ENCODE data around the gene IL27RA. TPM values are rescaled to one million over a fixed set of nuclear protein-coding genes. Genes with fewer than 3 reads are reported as not detected.

Gene IL27RA
- total and polyA plus RNA-seq, 2 donors (not counting 1 experiment from before 2014, with no cell fraction given), result 36.2 to 38.6 TPM

DNA sequence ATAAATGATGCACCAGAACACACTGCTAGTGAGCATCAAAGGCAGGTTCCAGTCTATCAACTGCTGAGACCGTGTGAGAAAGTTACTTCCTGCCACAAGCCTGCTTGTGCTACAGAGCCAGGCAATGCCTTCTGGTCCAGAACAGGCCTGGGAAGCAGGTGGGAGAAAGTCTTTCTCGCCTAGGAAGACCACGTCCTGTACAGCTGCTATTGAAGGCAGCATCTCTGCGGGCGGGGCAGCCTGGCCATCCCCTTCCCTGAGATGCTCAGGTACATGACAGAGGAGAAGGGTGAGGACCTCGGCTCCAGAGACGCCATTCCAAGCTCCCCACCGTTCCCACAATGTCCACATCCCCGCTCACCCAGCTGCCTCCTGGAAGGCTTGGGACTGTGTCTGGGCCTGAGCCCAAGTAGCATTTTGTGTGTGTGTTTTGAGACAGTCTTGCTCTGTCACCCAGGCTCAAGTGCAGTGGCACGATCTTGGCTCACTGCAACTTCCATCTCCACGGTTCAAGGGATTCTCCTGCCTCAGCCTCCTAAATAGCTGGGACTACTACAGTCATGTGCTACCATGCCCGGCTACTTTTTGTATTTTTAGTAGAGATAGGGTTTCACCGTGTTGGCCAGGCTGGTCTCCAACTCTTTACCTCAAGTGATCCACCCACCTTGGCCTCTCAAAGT, 28.9 kb upstream of the IL27RA start:
- H3K4me3 ChIP-seq (ENCODE audit: control extremely low read depth in 1 of 5, extremely low read depth in 1 of 5, insufficient read depth in 1 of 5, low read depth in 2 of 5, low read length in 4 of 5), result peak overlapping the region in 3 of 5 experiments; percentile 3 to 6 (median 5)
- ChIA-PET POLR2A (interaction anchor here (0.5 to 5.0 kb wide), 6 partner anchors 9 to 29 kb away, joined by 3 to 42 read pairs (median 5); partner anchors contain the start of gene IL27RA), CTCF (interaction anchor here (1.5 to 2.7 kb wide), 2 partner anchors 10 to 29 kb away, joined by 5 to 8 read pairs; partner anchors contain the start of gene IL27RA)
- peaks cover 46% of the 10 kb centered on the region for H3K79me2 ChIP-seq (ENCODE audit: control insufficient read depth, insufficient read depth, low read length)
- Mint-ChIP-seq H3K27ac (peak overlapping the region; percentile 95), H3K4me3 (peak overlapping the region; percentile 65), H3K4me1 (peaks cover 57% of the 10 kb centered on the region), H3K9me3 (ENCODE audit: insufficient read depth) (no peaks in the 10 kb centered on the region), H3K27me3 (no peaks in the 10 kb centered on the region)
- peak overlapping the region; percentile 40 for H3K9ac ChIP-seq (ENCODE audit: low read length)
- peaks cover 0 to 11% of the 10 kb centered on the region in 2 experiments for H3K36me3 ChIP-seq (replicated peaks in 1 of 2; ENCODE audit: control extremely low read depth in 1 of 2, control insufficient read depth in 1 of 2, extremely low read depth in 1 of 2, insufficient read depth in 2 of 2, low read length in 1 of 2)
- ATAC-seq (ENCODE audit: low read depth), result no peak
- H3K9me3 ChIP-seq (ENCODE audit: control extremely low read depth in 1 of 3, control insufficient read depth in 2 of 3, insufficient read depth in 1 of 3, low read length in 2 of 3), result peaks cover 0 to 6% (median 4%) of the 10 kb centered on the region in 3 donors
- TF ChIP-seq, protein P1, sequence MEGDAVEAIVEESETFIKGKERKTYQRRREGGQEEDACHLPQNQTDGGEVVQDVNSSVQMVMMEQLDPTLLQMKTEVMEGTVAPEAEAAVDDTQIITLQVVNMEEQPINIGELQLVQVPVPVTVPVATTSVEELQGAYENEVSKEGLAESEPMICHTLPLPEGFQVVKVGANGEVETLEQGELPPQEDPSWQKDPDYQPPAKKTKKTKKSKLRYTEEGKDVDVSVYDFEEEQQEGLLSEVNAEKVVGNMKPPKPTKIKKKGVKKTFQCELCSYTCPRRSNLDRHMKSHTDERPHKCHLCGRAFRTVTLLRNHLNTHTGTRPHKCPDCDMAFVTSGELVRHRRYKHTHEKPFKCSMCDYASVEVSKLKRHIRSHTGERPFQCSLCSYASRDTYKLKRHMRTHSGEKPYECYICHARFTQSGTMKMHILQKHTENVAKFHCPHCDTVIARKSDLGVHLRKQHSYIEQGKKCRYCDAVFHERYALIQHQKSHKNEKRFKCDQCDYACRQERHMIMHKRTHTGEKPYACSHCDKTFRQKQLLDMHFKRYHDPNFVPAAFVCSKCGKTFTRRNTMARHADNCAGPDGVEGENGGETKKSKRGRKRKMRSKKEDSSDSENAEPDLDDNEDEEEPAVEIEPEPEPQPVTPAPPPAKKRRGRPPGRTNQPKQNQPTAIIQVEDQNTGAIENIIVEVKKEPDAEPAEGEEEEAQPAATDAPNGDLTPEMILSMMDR (IDR thresholded peaks at IDR 0.05), result no peak
- no peak for TF ChIP-seq EZH2 (IDR thresholded peaks at IDR 0.05; ENCODE audit: borderline replicate concordance, insufficient read depth, low read depth, low read length, poor library complexity, severe bottlenecking)
- peak overlapping the region; percentile 73 for H3K4me2 ChIP-seq (replicated peaks; ENCODE audit: low read depth, low read length, poor library complexity, severe bottlenecking)
- intact Hi-C loops (cut with micrococcal nuclease), result no loop called here
- DNase-seq, result peak; percentile 60
- no peaks in the 10 kb centered on the region for H4K20me1 ChIP-seq (ENCODE audit: control insufficient read depth, insufficient read depth, low read length, poor library complexity, severe bottlenecking)
- no peaks in the 10 kb centered on the region for H3K27me3 ChIP-seq (replicated peaks in 1 of 4; ENCODE audit: control extremely low read depth in 1 of 4, control insufficient read depth in 3 of 4, insufficient read depth in 4 of 4, low read length in 3 of 4)
- H3K4me1 ChIP-seq (ENCODE audit: control insufficient read depth in 2 of 2, insufficient read depth in 2 of 2, low read length in 2 of 2), result peaks cover 56 to 61% of the 10 kb centered on the region in 2 donors
- H3K27ac ChIP-seq (ENCODE audit: low read length in 2 of 2), result peak overlapping the region; percentile 99 to 100
- WGBS (ENCODE audit: insufficient coverage), result 15% methylated on average over 5 of the region's 13 CpGs
- peak overlapping the region; percentile 61 for H2AFZ ChIP-seq (ENCODE audit: insufficient read depth, low read depth, low read length, poor library complexity, severe bottlenecking)
